OCI-LY7 (cell line): ENCODE data around the gene LFNG.

ENCODE experiments used
- EZH2phosphoT487 ChIP-seq: fragments of 200-600 bp; sonication (generic); IDR thresholded peaks from 2 replicates; pipeline ENCODE4 v1.6.1; 2018; ENCODE audit warnings: low read depth, borderline replicate concordance, mild to moderate bottlenecking, mixed run types, antibody characterized with exemption, low read length, moderate library complexity, mixed read lengths
- TF ChIP-seq, protein P1 (sequence below): fragments of 200-600 bp; sonication (generic); conservative IDR thresholded peaks from 2 replicates; pipeline ENCODE4 v1.5.1; 2014; ENCODE audit warnings: mild to moderate bottlenecking, antibody characterized with exemption, low read length, moderate library complexity, mixed read lengths

DNA sequence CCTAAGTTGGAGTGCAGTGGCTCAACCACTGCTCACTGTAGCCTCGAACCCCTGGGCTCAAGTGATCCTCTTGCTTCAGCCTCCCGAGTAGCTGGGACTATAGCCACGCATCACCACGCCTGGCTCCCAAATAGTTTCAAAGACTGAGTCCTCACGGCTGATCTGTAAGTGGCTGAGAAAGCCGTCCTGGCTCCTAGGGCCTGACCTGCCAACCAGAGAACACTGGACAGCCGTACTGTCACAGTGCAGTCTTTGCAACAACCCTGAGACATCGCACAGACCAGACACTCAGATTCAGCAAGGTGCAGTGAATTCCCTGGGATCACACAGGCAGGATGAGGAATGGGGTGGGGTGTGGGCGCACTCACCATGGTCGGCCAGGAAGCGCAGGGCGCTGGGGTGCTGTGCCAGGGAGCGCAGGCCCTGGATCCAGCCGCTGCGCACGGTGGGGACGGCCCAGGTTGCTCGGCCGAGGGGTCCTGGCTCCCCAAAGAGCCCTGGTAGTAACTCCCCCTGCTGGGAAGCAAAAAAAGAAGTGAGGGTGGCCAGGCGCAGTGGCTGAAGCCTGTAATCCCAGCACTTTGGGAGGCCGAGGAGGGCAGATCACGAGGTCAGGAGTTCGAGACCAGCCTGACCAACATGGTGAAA lies 25.1 kb downstream of the LFNG start:
- TF ChIP-seq, protein P1, sequence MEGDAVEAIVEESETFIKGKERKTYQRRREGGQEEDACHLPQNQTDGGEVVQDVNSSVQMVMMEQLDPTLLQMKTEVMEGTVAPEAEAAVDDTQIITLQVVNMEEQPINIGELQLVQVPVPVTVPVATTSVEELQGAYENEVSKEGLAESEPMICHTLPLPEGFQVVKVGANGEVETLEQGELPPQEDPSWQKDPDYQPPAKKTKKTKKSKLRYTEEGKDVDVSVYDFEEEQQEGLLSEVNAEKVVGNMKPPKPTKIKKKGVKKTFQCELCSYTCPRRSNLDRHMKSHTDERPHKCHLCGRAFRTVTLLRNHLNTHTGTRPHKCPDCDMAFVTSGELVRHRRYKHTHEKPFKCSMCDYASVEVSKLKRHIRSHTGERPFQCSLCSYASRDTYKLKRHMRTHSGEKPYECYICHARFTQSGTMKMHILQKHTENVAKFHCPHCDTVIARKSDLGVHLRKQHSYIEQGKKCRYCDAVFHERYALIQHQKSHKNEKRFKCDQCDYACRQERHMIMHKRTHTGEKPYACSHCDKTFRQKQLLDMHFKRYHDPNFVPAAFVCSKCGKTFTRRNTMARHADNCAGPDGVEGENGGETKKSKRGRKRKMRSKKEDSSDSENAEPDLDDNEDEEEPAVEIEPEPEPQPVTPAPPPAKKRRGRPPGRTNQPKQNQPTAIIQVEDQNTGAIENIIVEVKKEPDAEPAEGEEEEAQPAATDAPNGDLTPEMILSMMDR = no peak
- no peak for TF ChIP-seq EZH2phosphoT487
